Measurements from ENCODE around the gene INVS. TPM values are rescaled to one million over a fixed set of nuclear protein-coding genes. Genes with fewer than 3 reads are reported as not detected.

INVS gene
- total RNA-seq, 1 donor from 2014 or later, result 18.8 TPM

GRCh38 chr9:100281066-100281465, 182.0 kb downstream of the INVS start:
- peaks cover 42% of the 10 kb centered on the region for H3K36me3 Mint-ChIP-seq (ENCODE audit: low read depth)
- no peaks in the 10 kb centered on the region for H3K27me3 Mint-ChIP-seq (ENCODE audit: low read depth)
- H3K4me1 Mint-ChIP-seq (ENCODE audit: low read depth), result peaks cover 7% of the 10 kb centered on the region
- H3K27ac Mint-ChIP-seq, result no peak overlapping the region
- no peak for DNase-seq (ENCODE audit: low spot score)
- no peak overlapping the region for H3K4me3 Mint-ChIP-seq (ENCODE audit: low read depth)
- H3K9me3 Mint-ChIP-seq, result peaks cover 6% of the 10 kb centered on the region
- intact Hi-C loops (cut with micrococcal nuclease), result no loop called here

GRCh38 chr9:100281676-100282387, 182.8 kb downstream of the INVS start:
- Mint-ChIP-seq H3K36me3 (ENCODE audit: low read depth) (peaks cover 41% of the 10 kb centered on the region), H3K4me3 (ENCODE audit: low read depth) (no peak overlapping the region), H3K9me3 (peaks cover 6% of the 10 kb centered on the region), H3K27ac (no peak overlapping the region), H3K4me1 (ENCODE audit: low read depth) (peaks cover 5% of the 10 kb centered on the region), H3K27me3 (ENCODE audit: low read depth) (no peaks in the 10 kb centered on the region)
- intact Hi-C loops (cut with micrococcal nuclease), result no loop called here
- DNase-seq (ENCODE audit: low spot score), result no peak

- intact Hi-C loops (cut with micrococcal nuclease), result no loop called here
- peaks cover 39% of the 10 kb centered on the region for H3K36me3 Mint-ChIP-seq (ENCODE audit: low read depth)
- H3K27ac Mint-ChIP-seq, result no peak overlapping the region
- peaks cover 6% of the 10 kb centered on the region for H3K9me3 Mint-ChIP-seq
- no peak for DNase-seq (ENCODE audit: low spot score)
- no peak overlapping the region for H3K4me3 Mint-ChIP-seq (ENCODE audit: low read depth)
- no peaks in the 10 kb centered on the region for H3K27me3 Mint-ChIP-seq (ENCODE audit: low read depth)
- peaks cover under 1% of the 10 kb centered on the region for H3K4me1 Mint-ChIP-seq (ENCODE audit: low read depth)
Observed at GRCh38 chr9:100282388-100282719, 183.3 kb downstream of the INVS start.

DNA sequence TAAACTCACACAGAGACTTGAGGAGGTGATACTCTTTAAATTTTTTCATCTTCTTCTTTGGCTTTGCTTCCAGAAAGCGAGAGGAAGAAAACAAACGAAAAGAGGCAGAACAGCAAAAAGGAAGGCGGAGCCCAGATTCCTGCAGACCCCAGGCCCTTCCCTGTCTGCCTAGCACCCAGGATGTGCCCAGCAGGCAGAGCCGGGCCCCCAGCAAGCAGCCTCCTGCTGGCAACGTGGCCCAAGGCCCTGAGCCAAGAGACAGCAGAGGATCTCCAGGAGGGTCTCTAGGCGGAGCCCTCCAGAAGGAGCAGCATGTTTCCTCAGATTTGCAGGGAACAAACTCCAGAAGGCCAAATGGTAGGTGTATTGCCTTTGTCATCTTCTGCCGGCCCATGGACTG, 185.2 kb downstream of the INVS start:
- H3K27me3 Mint-ChIP-seq (ENCODE audit: low read depth), result no peaks in the 10 kb centered on the region
- DNase-seq (ENCODE audit: low spot score), result no peak
- no peaks in the 10 kb centered on the region for H3K4me1 Mint-ChIP-seq (ENCODE audit: low read depth)
- no peak overlapping the region for H3K4me3 Mint-ChIP-seq (ENCODE audit: low read depth)
- H3K36me3 Mint-ChIP-seq (ENCODE audit: low read depth), result peaks cover 48% of the 10 kb centered on the region
- no peak overlapping the region for H3K27ac Mint-ChIP-seq
- intact Hi-C loops (cut with micrococcal nuclease), result no loop called here
- H3K9me3 Mint-ChIP-seq, result peaks cover 6% of the 10 kb centered on the region

DNA sequence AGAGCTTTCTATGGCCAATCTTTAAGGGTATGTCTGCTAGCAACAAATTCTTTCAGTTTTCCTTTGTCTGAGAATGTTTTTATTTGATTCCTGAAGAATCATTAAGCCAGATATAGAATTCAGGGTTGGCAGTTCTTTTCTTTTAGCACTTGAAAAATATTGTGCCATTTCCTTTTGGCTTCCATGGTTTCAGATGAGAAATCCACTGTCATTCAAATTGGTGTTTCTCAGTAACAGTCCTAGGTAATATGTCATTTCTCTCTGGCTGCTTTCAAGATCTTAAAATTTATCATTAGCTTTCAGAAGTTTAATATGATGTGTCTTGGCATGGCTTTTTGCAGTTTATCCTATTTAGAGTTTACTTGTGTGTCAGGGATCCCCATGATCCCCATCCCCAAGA, 186.0 kb downstream of the INVS start:
- Mint-ChIP-seq H3K4me3 (ENCODE audit: low read depth) (no peak overlapping the region), H3K9me3 (peaks cover 6% of the 10 kb centered on the region), H3K27ac (no peak overlapping the region), H3K27me3 (ENCODE audit: low read depth) (no peaks in the 10 kb centered on the region), H3K36me3 (ENCODE audit: low read depth) (peaks cover 53% of the 10 kb centered on the region), H3K4me1 (ENCODE audit: low read depth) (no peaks in the 10 kb centered on the region)
- intact Hi-C loops (cut with micrococcal nuclease), result no loop called here
- no peak for DNase-seq (ENCODE audit: low spot score)

DNA sequence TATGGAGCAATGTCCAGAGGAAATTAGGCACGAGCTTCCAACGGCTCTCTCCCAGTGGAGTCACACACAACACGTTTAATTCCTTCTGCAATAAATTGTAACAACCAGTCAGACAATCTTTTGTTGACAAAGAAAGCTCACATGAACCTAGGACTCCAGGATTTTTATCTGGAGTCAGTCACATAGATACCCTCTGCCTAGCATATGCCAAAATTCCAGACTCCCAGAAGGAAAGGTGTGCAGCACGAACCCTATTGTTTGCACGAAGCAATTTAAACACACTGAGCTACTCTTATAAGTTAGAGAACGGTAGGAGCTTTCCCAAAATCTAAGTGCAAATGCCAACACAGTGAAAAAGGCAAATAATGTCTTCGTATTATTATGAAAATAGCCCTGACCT, 186.6 kb downstream of the INVS start:
- H3K27me3 Mint-ChIP-seq (ENCODE audit: low read depth), result no peaks in the 10 kb centered on the region
- H3K4me1 Mint-ChIP-seq (ENCODE audit: low read depth), result no peaks in the 10 kb centered on the region
- peaks cover 55% of the 10 kb centered on the region for H3K36me3 Mint-ChIP-seq (ENCODE audit: low read depth)
- no peak overlapping the region for H3K27ac Mint-ChIP-seq
- DNase-seq (ENCODE audit: low spot score), result no peak
- no peak overlapping the region for H3K4me3 Mint-ChIP-seq (ENCODE audit: low read depth)
- intact Hi-C loops (cut with micrococcal nuclease), result no loop called here
- H3K9me3 Mint-ChIP-seq, result peaks cover 6% of the 10 kb centered on the region

DNA sequence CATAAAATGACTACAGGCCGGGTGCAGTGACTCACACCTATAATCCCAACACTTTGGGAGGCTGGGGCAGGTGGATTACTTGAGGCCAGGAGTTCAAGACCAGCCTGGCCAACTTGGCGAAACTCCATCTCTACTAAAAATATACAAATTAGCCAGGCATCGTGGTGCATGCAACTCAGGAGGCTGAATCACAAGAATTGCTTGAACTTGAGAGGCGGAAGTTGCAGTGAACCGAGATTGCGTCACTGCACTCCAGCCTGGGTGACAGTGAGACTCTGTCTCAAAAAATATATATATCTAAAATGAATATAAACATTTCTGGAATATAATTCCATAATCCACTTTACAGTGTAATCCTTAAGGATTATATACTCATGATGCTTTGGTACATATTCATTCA, 187.2 kb downstream of the INVS start:
- DNase-seq (ENCODE audit: low spot score), result no peak
- intact Hi-C loops (cut with micrococcal nuclease), result no loop called here
- H3K9me3 Mint-ChIP-seq, result peaks cover 6% of the 10 kb centered on the region
- H3K27me3 Mint-ChIP-seq (ENCODE audit: low read depth), result no peaks in the 10 kb centered on the region
- no peaks in the 10 kb centered on the region for H3K4me1 Mint-ChIP-seq (ENCODE audit: low read depth)
- no peak overlapping the region for H3K27ac Mint-ChIP-seq
- no peak overlapping the region for H3K4me3 Mint-ChIP-seq (ENCODE audit: low read depth)
- peaks cover 57% of the 10 kb centered on the region for H3K36me3 Mint-ChIP-seq (ENCODE audit: low read depth)

- H3K4me3 Mint-ChIP-seq (ENCODE audit: low read depth), result no peak overlapping the region
- no peaks in the 10 kb centered on the region for H3K27me3 Mint-ChIP-seq (ENCODE audit: low read depth)
- no peak overlapping the region for H3K27ac Mint-ChIP-seq
- H3K9me3 Mint-ChIP-seq, result peaks cover 6% of the 10 kb centered on the region
- H3K4me1 Mint-ChIP-seq (ENCODE audit: low read depth), result no peaks in the 10 kb centered on the region
- H3K36me3 Mint-ChIP-seq (ENCODE audit: low read depth), result peaks cover 67% of the 10 kb centered on the region
- no peak for DNase-seq (ENCODE audit: low spot score)
- intact Hi-C loops (cut with micrococcal nuclease), result no loop called here
Observed at GRCh38 chr9:100287186-100287585, 188.1 kb downstream of the INVS start.

GRCh38 chr9:100290714-100291113, 191.7 kb downstream of the INVS start:
- Mint-ChIP-seq H3K4me3 (ENCODE audit: low read depth) (no peak overlapping the region), H3K27me3 (ENCODE audit: low read depth) (no peaks in the 10 kb centered on the region), H3K27ac (no peak overlapping the region), H3K36me3 (ENCODE audit: low read depth) (peaks cover 67% of the 10 kb centered on the region), H3K9me3 (peaks cover under 1% of the 10 kb centered on the region), H3K4me1 (ENCODE audit: low read depth) (no peaks in the 10 kb centered on the region)
- no peak for DNase-seq (ENCODE audit: low spot score)
- intact Hi-C loops (cut with micrococcal nuclease), result no loop called here

- no peak for DNase-seq (ENCODE audit: low spot score)
Observed at GRCh38 chr9:100292414-100292813, 193.4 kb downstream of the INVS start.

DNA sequence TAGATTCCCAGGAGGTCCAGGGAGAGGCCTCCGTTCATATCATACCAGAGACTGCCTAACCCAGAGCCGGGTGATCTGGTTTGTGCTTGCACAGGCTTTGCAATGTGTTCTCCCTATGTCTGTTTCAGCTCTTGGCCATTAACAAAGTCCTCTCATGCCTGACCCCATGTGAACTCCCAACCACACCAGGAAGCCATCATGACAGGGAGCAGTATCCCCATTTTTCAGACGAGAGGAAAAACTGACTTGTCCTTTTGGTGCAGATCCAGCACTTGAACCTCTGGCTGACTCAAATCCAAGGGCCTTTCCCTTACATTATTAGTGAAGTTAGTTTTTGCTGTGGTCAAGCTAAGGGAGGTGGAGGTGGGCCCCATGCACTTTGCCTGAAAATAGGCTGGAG, 195.3 kb downstream of the INVS start:
- intact Hi-C loops (cut with micrococcal nuclease), result no loop called here
- DNase-seq (ENCODE audit: low spot score), result no peak
- Mint-ChIP-seq H3K36me3 (ENCODE audit: low read depth) (peaks cover 57% of the 10 kb centered on the region), H3K27me3 (ENCODE audit: low read depth) (no peaks in the 10 kb centered on the region), H3K4me3 (ENCODE audit: low read depth) (no peak overlapping the region), H3K9me3 (no peaks in the 10 kb centered on the region), H3K4me1 (ENCODE audit: low read depth) (no peaks in the 10 kb centered on the region), H3K27ac (no peak overlapping the region)

More at GRCh38 chr9:100292414-100292813, 193.4 kb downstream of the INVS start:
- no peaks in the 10 kb centered on the region for H3K27me3 Mint-ChIP-seq (ENCODE audit: low read depth)
- H3K4me1 Mint-ChIP-seq (ENCODE audit: low read depth), result no peaks in the 10 kb centered on the region
- H3K27ac Mint-ChIP-seq, result no peak overlapping the region
- H3K4me3 Mint-ChIP-seq (ENCODE audit: low read depth), result no peak overlapping the region
- peaks cover 57% of the 10 kb centered on the region for H3K36me3 Mint-ChIP-seq (ENCODE audit: low read depth)
- no peaks in the 10 kb centered on the region for H3K9me3 Mint-ChIP-seq
- intact Hi-C loops (cut with micrococcal nuclease), result no loop called here

GRCh38 chr9:100294806-100295205, 195.8 kb downstream of the INVS start:
- no peak for DNase-seq (ENCODE audit: low spot score)
- Mint-ChIP-seq H3K36me3 (ENCODE audit: low read depth) (peaks cover 57% of the 10 kb centered on the region), H3K27ac (no peak overlapping the region), H3K4me1 (ENCODE audit: low read depth) (no peaks in the 10 kb centered on the region), H3K27me3 (ENCODE audit: low read depth) (no peaks in the 10 kb centered on the region), H3K4me3 (ENCODE audit: low read depth) (no peak overlapping the region), H3K9me3 (no peaks in the 10 kb centered on the region)
- intact Hi-C loops (cut with micrococcal nuclease), result no loop called here

DNA sequence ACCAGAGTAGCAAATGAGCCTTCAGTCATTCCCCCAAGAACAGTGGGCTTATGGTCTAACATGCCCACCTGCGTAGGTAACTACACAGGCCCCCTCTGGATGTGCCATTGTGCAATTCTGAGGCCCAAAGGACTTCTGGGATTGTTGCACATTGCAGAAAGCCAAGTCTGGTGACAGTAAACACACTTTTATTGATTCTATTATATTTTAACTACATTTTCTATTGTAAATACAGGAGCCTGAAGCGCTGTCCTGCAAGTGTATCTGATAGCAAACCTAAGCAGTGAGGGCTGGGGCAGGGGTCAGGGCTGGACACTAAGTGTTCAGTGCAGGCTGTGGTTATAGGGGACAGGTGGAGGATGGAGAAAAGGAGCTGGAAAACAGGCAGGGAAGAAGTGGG, 196.2 kb downstream of the INVS start:
- Mint-ChIP-seq H3K9me3 (no peaks in the 10 kb centered on the region), H3K4me1 (ENCODE audit: low read depth) (no peaks in the 10 kb centered on the region), H3K27me3 (ENCODE audit: low read depth) (no peaks in the 10 kb centered on the region), H3K27ac (no peak overlapping the region), H3K4me3 (ENCODE audit: low read depth) (no peak overlapping the region), H3K36me3 (ENCODE audit: low read depth) (peaks cover 56% of the 10 kb centered on the region)
- no peak for DNase-seq (ENCODE audit: low spot score)
- intact Hi-C loops (cut with micrococcal nuclease), result no loop called here

GRCh38 chr9:100296407-100296806, 197.4 kb downstream of the INVS start:
- no peaks in the 10 kb centered on the region for H3K4me1 Mint-ChIP-seq (ENCODE audit: low read depth)
- intact Hi-C loops (cut with micrococcal nuclease), result no loop called here

More at GRCh38 chr9:100296407-100296806, 197.4 kb downstream of the INVS start:
- no peaks in the 10 kb centered on the region for H3K9me3 Mint-ChIP-seq
- H3K4me3 Mint-ChIP-seq (ENCODE audit: low read depth), result no peak overlapping the region
- DNase-seq (ENCODE audit: low spot score), result no peak
- H3K27me3 Mint-ChIP-seq (ENCODE audit: low read depth), result no peaks in the 10 kb centered on the region
- H3K27ac Mint-ChIP-seq, result no peak overlapping the region
- H3K36me3 Mint-ChIP-seq (ENCODE audit: low read depth), result peaks cover 63% of the 10 kb centered on the region

Measured in activated T-helper 2 cell treated with anti-CD3 and anti-CD28 coated beads, Interferon-gamma antibody, Interleukin-2, Interleukin-4, amounts not matched to agents 10 μg/mL and 5 μg/mL and 100 μg/mL, durations not matched to agents 14 hours and 24 hours and 36 hours (primary cell).